GM12892 (cell line): ENCODE measurements around the gene ITPRID1.

ENCODE experiments used
- POLR2A ChIP-seq: IDR thresholded peaks from 2 replicates; pipeline ENCODE4 v1.6.1; 2011; ENCODE audit warnings: low read depth, low read length, control low read depth
- POLR2AphosphoS5 ChIP-seq: IDR thresholded peaks from 2 replicates; pipeline ENCODE4 v1.6.1; 2011; ENCODE audit warnings: low read depth, low read length, control low read depth
- TAF1 ChIP-seq: IDR thresholded peaks from 2 replicates; pipeline ENCODE4 v1.6.1; 2011; ENCODE audit warnings: low read depth, mild to moderate bottlenecking, control low read depth, low read length, borderline replicate concordance

- TF ChIP-seq POLR2AphosphoS5 = no peak
- TF ChIP-seq POLR2A = no peak
- TF ChIP-seq TAF1 = no peak
Observed at GRCh38 chr7:31563522-31563921, 49.6 kb downstream of the ITPRID1 start.
